Measurements from ENCODE around the gene SLC6A20. TPM values are rescaled to one million over a fixed set of nuclear protein-coding genes. Genes with fewer than 3 reads are reported as not detected.

SLC6A20 gene
- total RNA-seq, 5 donors from 2014 or later (not counting 1 experiment from before 2014, with no cell fraction given), result 0.12 to 0.44 (median 0.24) TPM; not detected in 1

DNA sequence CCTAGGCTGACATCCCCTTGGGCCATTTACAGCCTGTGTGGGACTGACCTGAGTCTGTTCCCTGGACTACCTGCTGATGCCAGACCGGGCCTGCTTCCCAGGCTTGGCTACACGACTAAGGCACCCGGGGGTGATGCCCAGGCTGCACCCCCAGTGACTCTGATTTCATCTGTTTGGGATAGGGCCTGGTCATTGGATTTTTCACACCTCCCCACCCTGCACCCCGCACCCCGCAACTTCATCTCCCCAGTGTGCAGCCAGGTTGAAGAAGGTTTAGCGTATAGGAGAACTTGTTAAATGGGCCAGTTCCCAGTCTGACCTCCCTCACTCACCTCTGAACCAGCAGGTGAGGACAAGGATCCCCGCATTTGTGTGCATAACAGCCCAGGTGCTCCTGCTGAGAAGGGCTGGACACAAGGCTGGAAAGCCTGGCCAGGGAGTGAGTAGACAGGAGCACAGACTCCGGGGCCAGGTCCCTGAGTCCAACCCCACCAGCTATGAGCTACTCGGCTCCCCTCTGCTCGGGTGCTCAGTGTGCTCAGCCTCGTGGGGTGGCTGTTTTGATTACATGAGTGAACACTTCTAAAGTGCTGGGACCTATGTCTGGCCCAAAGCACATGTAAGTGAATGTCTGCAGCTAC, 18.5 kb downstream of the SLC6A20 start:
- DNase-seq (no peak), ATAC-seq (replicated peaks in 1 of 4) (no peak)
- peaks cover 0 to 3% of the 10 kb centered on the region in 2 experiments for H3K4me1 ChIP-seq (ENCODE audit: control insufficient read depth in 1 of 2, extremely low read depth in 1 of 2, insufficient read depth in 2 of 2, low read length in 2 of 2)
- H3K4me3 ChIP-seq (ENCODE audit: control insufficient read depth in 1 of 2, extremely low read depth in 1 of 2, low read length in 1 of 2), result no peak overlapping the region
- Mint-ChIP-seq H3K4me3 (no peak overlapping the region), H3K27ac (no peak overlapping the region), H3K4me1 (peaks cover 3 to 8% (median 5%) of the 10 kb centered on the region in 3 donors), H3K9me3 (no peaks in the 10 kb centered on the region), H3K36me3 (no peaks in the 10 kb centered on the region), H3K27me3 (peaks cover 0 to 5% of the 10 kb centered on the region in 2 donors)
- no peaks in the 10 kb centered on the region for H3K36me3 ChIP-seq (ENCODE audit: control insufficient read depth in 2 of 2, extremely low read depth in 1 of 2, insufficient read depth in 1 of 2, low read length in 1 of 2)
- POLR2A ChIA-PET, result no interaction called here
- CTCF ChIA-PET, result no interaction called here
- WGBS (ENCODE audit: insufficient coverage), result 90% methylated on average over 7 of the region's 11 CpGs
- H3K27ac ChIP-seq (ENCODE audit: low read length), result no peak overlapping the region
- H3K9me3 ChIP-seq, result no peaks in the 10 kb centered on the region
- H3K27me3 ChIP-seq (replicated peaks in 1 of 2; ENCODE audit: control insufficient read depth in 2 of 2, extremely low read depth in 1 of 2, insufficient read depth in 2 of 2, low read length in 1 of 2), result peaks cover 0 to 24% of the 10 kb centered on the region in 2 experiments

- peaks cover 0 to 9% of the 10 kb centered on the region in 2 experiments for H3K4me1 ChIP-seq (ENCODE audit: control insufficient read depth in 1 of 2, extremely low read depth in 1 of 2, insufficient read depth in 2 of 2, low read length in 2 of 2)
- H3K4me1 Mint-ChIP-seq, result peaks cover 10 to 14% (median 11%) of the 10 kb centered on the region in 3 donors
- H3K36me3 ChIP-seq (ENCODE audit: control insufficient read depth in 2 of 2, extremely low read depth in 1 of 2, insufficient read depth in 1 of 2, low read length in 1 of 2), result no peaks in the 10 kb centered on the region
- no peak overlapping the region for H3K4me3 ChIP-seq (ENCODE audit: control insufficient read depth in 1 of 2, extremely low read depth in 1 of 2, low read length in 1 of 2)
- no peaks in the 10 kb centered on the region for H3K36me3 Mint-ChIP-seq
- ChIA-PET POLR2A (no interaction called here), CTCF (no interaction called here)
- no peaks in the 10 kb centered on the region for H3K9me3 ChIP-seq
- no peaks in the 10 kb centered on the region for H3K9me3 Mint-ChIP-seq
- H3K27ac ChIP-seq (ENCODE audit: low read length), result no peak overlapping the region
- no peak for ATAC-seq (replicated peaks in 1 of 4)
- H3K4me3 Mint-ChIP-seq, result no peak overlapping the region
- 90% methylated on average over 7 of the region's 8 CpGs for WGBS (ENCODE audit: insufficient coverage)
- peaks cover 0 to 5% of the 10 kb centered on the region in 2 donors for H3K27me3 Mint-ChIP-seq
- H3K27ac Mint-ChIP-seq, result no peak overlapping the region
- DNase-seq, result no peak
- H3K27me3 ChIP-seq (replicated peaks in 1 of 2; ENCODE audit: control insufficient read depth in 2 of 2, extremely low read depth in 1 of 2, insufficient read depth in 2 of 2, low read length in 1 of 2), result peaks cover 0 to 20% of the 10 kb centered on the region in 2 experiments
These were observed 19.1 kb downstream of the SLC6A20 start for GRCh38 chr3:45777111-45777745.

GRCh38 chr3:45776611-45777010, 19.7 kb downstream of the SLC6A20 start:
- POLR2A ChIA-PET, result no interaction called here
- peaks cover 0 to 10% of the 10 kb centered on the region in 2 donors for H3K27me3 Mint-ChIP-seq
- H3K4me1 ChIP-seq (ENCODE audit: control insufficient read depth in 1 of 2, extremely low read depth in 1 of 2, insufficient read depth in 2 of 2, low read length in 2 of 2), result peaks cover 0 to 13% of the 10 kb centered on the region in 2 experiments

DNA sequence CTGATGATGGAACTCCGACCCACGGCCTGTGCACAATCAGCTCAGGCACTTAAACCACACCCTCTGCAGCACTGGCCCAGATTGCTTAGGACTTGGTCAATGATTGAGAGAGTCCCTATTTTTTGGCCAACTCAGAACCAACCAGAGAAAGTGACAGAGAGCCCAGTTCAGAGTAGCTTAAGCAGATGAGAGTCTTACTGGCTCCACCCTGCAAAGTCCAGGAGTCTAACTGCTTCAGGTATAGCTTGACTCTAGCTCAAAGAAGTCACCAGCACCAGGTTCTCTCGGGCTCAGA, 20.1 kb downstream of the SLC6A20 start:
- no peak overlapping the region for H3K4me3 ChIP-seq (ENCODE audit: control insufficient read depth in 1 of 2, extremely low read depth in 1 of 2, low read length in 1 of 2)
- DNase-seq (no peak), ATAC-seq (replicated peaks in 1 of 4) (no peak)
- H3K9me3 ChIP-seq, result no peaks in the 10 kb centered on the region
- H3K27ac ChIP-seq (ENCODE audit: low read length), result no peak overlapping the region
- no peaks in the 10 kb centered on the region for H3K36me3 ChIP-seq (ENCODE audit: control insufficient read depth in 2 of 2, extremely low read depth in 1 of 2, insufficient read depth in 1 of 2, low read length in 1 of 2)
- H3K9me3 Mint-ChIP-seq, result no peaks in the 10 kb centered on the region
- POLR2A ChIA-PET, result no interaction called here
- H3K4me1 Mint-ChIP-seq, result peaks cover 11 to 21% (median 17%) of the 10 kb centered on the region in 3 donors
- WGBS (ENCODE audit: insufficient coverage), result 90% methylated on average over 3 of the region's 3 CpGs
- CTCF ChIA-PET, result no interaction called here
- H3K27me3 Mint-ChIP-seq, result peaks cover 0 to 11% of the 10 kb centered on the region in 2 donors
- H3K27me3 ChIP-seq (replicated peaks in 1 of 2; ENCODE audit: control insufficient read depth in 2 of 2, extremely low read depth in 1 of 2, insufficient read depth in 2 of 2, low read length in 1 of 2), result peaks cover 0 to 23% of the 10 kb centered on the region in 2 experiments
- no peak overlapping the region for H3K4me3 Mint-ChIP-seq
- H3K27ac Mint-ChIP-seq, result no peak overlapping the region
- H3K4me1 ChIP-seq (ENCODE audit: control insufficient read depth in 1 of 2, extremely low read depth in 1 of 2, insufficient read depth in 2 of 2, low read length in 2 of 2), result peaks cover 0 to 13% of the 10 kb centered on the region in 2 experiments
- no peaks in the 10 kb centered on the region for H3K36me3 Mint-ChIP-seq

More at GRCh38 chr3:45776611-45777010, 19.7 kb downstream of the SLC6A20 start:
- no peaks in the 10 kb centered on the region for H3K9me3 ChIP-seq
- Mint-ChIP-seq H3K4me3 (no peak overlapping the region), H3K4me1 (peaks cover 11 to 20% (median 16%) of the 10 kb centered on the region in 3 donors), H3K9me3 (no peaks in the 10 kb centered on the region), H3K27ac (no peak overlapping the region), H3K36me3 (no peaks in the 10 kb centered on the region)
- peaks cover 0 to 20% of the 10 kb centered on the region in 2 experiments for H3K27me3 ChIP-seq (replicated peaks in 1 of 2; ENCODE audit: control insufficient read depth in 2 of 2, extremely low read depth in 1 of 2, insufficient read depth in 2 of 2, low read length in 1 of 2)
- no peaks in the 10 kb centered on the region for H3K36me3 ChIP-seq (ENCODE audit: control insufficient read depth in 2 of 2, extremely low read depth in 1 of 2, insufficient read depth in 1 of 2, low read length in 1 of 2)
- DNase-seq (no peak), ATAC-seq (replicated peaks in 1 of 4) (no peak)
- no peak overlapping the region for H3K4me3 ChIP-seq (ENCODE audit: control insufficient read depth in 1 of 2, extremely low read depth in 1 of 2, low read length in 1 of 2)
- 93% methylated on average over 8 of the region's 8 CpGs for WGBS (ENCODE audit: insufficient coverage)
- CTCF ChIA-PET, result no interaction called here
- H3K27ac ChIP-seq (ENCODE audit: low read length), result no peak overlapping the region

GRCh38 chr3:45775571-45776300, 20.6 kb downstream of the SLC6A20 start:
- no peak overlapping the region for H3K4me3 Mint-ChIP-seq
- WGBS (ENCODE audit: insufficient coverage), result 88% methylated on average over 14 of the region's 17 CpGs
- ATAC-seq (replicated peaks in 1 of 4) (no peak), DNase-seq (no peak)
- H3K27me3 Mint-ChIP-seq, result peaks cover 0 to 15% of the 10 kb centered on the region in 2 donors
- H3K9me3 Mint-ChIP-seq, result no peaks in the 10 kb centered on the region
- H3K4me1 ChIP-seq (ENCODE audit: control insufficient read depth in 1 of 2, extremely low read depth in 1 of 2, insufficient read depth in 2 of 2, low read length in 2 of 2), result peaks cover 0 to 13% of the 10 kb centered on the region in 2 experiments
- POLR2A ChIA-PET, result no interaction called here
- peaks cover 0 to 24% of the 10 kb centered on the region in 2 experiments for H3K27me3 ChIP-seq (replicated peaks in 1 of 2; ENCODE audit: control insufficient read depth in 2 of 2, extremely low read depth in 1 of 2, insufficient read depth in 2 of 2, low read length in 1 of 2)
- H3K27ac ChIP-seq (ENCODE audit: low read length), result no peak overlapping the region
- H3K27ac Mint-ChIP-seq, result no peak overlapping the region
- H3K36me3 ChIP-seq (ENCODE audit: control insufficient read depth in 2 of 2, extremely low read depth in 1 of 2, insufficient read depth in 1 of 2, low read length in 1 of 2), result no peaks in the 10 kb centered on the region
- CTCF ChIA-PET, result no interaction called here
- H3K9me3 ChIP-seq, result no peaks in the 10 kb centered on the region
- H3K36me3 Mint-ChIP-seq, result no peaks in the 10 kb centered on the region
- no peak overlapping the region for H3K4me3 ChIP-seq (ENCODE audit: control insufficient read depth in 1 of 2, extremely low read depth in 1 of 2, low read length in 1 of 2)
- peaks cover 11 to 21% (median 17%) of the 10 kb centered on the region in 3 donors for H3K4me1 Mint-ChIP-seq

DNA sequence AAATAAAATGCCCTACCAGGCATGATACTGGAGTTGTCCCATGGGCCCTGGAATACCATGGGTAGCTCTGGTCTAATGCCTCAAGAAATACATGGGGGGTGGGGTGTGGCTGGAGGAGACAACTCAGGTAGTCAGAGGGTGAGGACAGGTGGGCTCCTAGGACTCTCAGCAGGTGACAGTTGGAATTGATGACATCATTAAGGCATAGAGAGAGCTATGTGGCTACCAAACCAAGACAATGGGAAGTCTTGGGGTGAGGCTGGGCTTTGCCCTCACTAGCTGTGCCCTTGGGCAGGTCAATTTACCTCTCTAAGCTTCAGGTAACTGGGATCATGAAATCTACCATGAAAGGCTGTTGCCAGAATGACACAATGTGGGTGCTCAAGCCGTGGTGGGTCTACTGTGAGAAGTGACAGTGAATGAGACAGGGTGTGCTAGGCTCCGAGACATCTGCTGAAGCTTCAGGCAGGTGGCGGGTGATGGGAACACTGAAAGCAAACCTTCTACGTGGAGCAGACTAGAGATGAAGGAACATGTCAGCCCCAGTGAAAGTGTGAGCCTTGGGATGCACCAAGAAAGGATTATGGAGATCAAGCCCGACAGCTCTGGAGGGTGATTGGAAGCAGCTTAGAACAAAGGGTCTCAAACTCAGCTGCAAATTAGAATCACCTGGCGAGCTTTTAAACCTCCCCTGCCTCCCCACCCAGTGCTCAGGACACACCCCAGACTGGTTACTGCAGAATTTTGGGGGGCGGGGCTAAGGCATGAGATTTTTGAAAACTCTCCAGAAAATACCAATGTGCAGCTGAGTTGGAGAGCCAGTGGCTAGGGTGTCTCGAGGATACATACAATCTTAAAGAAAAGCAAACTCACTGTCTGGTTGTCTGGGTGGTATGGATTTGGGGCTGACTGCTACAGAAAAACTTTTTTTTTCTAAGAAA, 21.5 kb downstream of the SLC6A20 start:
- no peak overlapping the region for H3K4me3 ChIP-seq (ENCODE audit: control insufficient read depth in 1 of 2, extremely low read depth in 1 of 2, low read length in 1 of 2)
- H3K9me3 Mint-ChIP-seq, result no peaks in the 10 kb centered on the region
- H3K27me3 ChIP-seq (replicated peaks in 1 of 2; ENCODE audit: control insufficient read depth in 2 of 2, extremely low read depth in 1 of 2, insufficient read depth in 2 of 2, low read length in 1 of 2), result peaks cover 0 to 24% of the 10 kb centered on the region in 2 experiments
- ChIA-PET CTCF (interaction anchor here in 1 of 2 donors (0.8 to 1.0 kb wide), 2 partner anchors 30 to 154 kb away, joined by 3 to 6 read pairs; no protein-coding TSS in a partner anchor), POLR2A (interaction anchor here in 1 of 2 donors (0.6 kb wide), 1 partner anchor 33 kb away, joined by 3 read pairs; no protein-coding TSS in a partner anchor)
- H3K36me3 Mint-ChIP-seq, result no peaks in the 10 kb centered on the region
- H3K4me1 Mint-ChIP-seq, result peaks cover 11 to 21% (median 17%) of the 10 kb centered on the region in 3 donors
- no peak overlapping the region for H3K4me3 Mint-ChIP-seq
- ATAC-seq (replicated peaks in 1 of 4), result no peak
- H3K27me3 Mint-ChIP-seq, result peaks cover 0 to 15% of the 10 kb centered on the region in 2 donors
- no peak for DNase-seq
- H3K27ac ChIP-seq (ENCODE audit: low read length), result no peak overlapping the region
- H3K36me3 ChIP-seq (ENCODE audit: control insufficient read depth in 2 of 2, extremely low read depth in 1 of 2, insufficient read depth in 1 of 2, low read length in 1 of 2), result no peaks in the 10 kb centered on the region
- WGBS (ENCODE audit: insufficient coverage), result 91% methylated on average over 4 of the region's 8 CpGs
- no peaks in the 10 kb centered on the region for H3K9me3 ChIP-seq
- H3K4me1 ChIP-seq (ENCODE audit: control insufficient read depth in 1 of 2, extremely low read depth in 1 of 2, insufficient read depth in 2 of 2, low read length in 2 of 2), result peaks cover 0 to 13% of the 10 kb centered on the region in 2 experiments
- H3K27ac Mint-ChIP-seq, result no peak overlapping the region
